OCI-LY1 (cell line): ENCODE data around the gene ADAMTSL1.

ENCODE experiments used
- EZH2 ChIP-seq: fragments of 200-600 bp; sonication (generic), shearing (Covaris generic); IDR thresholded peaks from 2 replicates; pipeline ENCODE4 v1.8.0; 2017; ENCODE audit warnings: borderline replicate concordance, mixed run types, mild to moderate bottlenecking, antibody characterized with exemption, low read length, moderate library complexity, mixed read lengths
- TF ChIP-seq, protein P1 (sequence below): fragments of 200-600 bp; sonication (generic), shearing (Covaris generic); IDR thresholded peaks from 2 replicates; pipeline ENCODE4 v1.5.1; 2017; ENCODE audit warnings: mild to moderate bottlenecking, antibody characterized with exemption, low read length, moderate library complexity, mixed read lengths

- TF ChIP-seq, protein P1, sequence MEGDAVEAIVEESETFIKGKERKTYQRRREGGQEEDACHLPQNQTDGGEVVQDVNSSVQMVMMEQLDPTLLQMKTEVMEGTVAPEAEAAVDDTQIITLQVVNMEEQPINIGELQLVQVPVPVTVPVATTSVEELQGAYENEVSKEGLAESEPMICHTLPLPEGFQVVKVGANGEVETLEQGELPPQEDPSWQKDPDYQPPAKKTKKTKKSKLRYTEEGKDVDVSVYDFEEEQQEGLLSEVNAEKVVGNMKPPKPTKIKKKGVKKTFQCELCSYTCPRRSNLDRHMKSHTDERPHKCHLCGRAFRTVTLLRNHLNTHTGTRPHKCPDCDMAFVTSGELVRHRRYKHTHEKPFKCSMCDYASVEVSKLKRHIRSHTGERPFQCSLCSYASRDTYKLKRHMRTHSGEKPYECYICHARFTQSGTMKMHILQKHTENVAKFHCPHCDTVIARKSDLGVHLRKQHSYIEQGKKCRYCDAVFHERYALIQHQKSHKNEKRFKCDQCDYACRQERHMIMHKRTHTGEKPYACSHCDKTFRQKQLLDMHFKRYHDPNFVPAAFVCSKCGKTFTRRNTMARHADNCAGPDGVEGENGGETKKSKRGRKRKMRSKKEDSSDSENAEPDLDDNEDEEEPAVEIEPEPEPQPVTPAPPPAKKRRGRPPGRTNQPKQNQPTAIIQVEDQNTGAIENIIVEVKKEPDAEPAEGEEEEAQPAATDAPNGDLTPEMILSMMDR: no peak
- no peak for TF ChIP-seq EZH2
These were observed 422.7 kb downstream of the ADAMTSL1 start for GRCh38 chr9:18896531-18897179.
